CD4-positive, alpha-beta T cell treated with Interleukin-17A for 4 hours (primary cell): ENCODE results near the gene TXLNB.
"Not testable (repeated sequence)": the region's sequence is repeated elsewhere in the genome, so short reads cannot be mapped to it uniquely, and the experiment has no call there.

Experiments used
- DNase-seq: peaks from one replicate; pipeline ENCODE4 v3.0.0-alpha.2; 2020; ENCODE audit warnings: mixed read lengths

Gene TXLNB

GRCh38 chr6:139265512-139266190 lies 26.1 kb downstream of the TXLNB start:
- no peak for DNase-seq

- DNase-seq, result peak; percentile 43
Measured at GRCh38 chr6:139262519-139263300, 29.1 kb downstream of the TXLNB start.

GRCh38 chr6:139257821-139258398 lies 33.9 kb downstream of the TXLNB start:
- no peak for DNase-seq

GRCh38 chr6:139257291-139257690 lies 34.5 kb downstream of the TXLNB start:
- DNase-seq, result no peak

- no peak for DNase-seq
Measured at GRCh38 chr6:139256087-139256486, 35.7 kb downstream of the TXLNB start.

GRCh38 chr6:139254196-139254595 lies 37.6 kb downstream of the TXLNB start:
- no peak for DNase-seq

GRCh38 chr6:139253656-139254055 lies 38.1 kb downstream of the TXLNB start:
- no peak for DNase-seq

GRCh38 chr6:139251691-139252390 lies 40.0 kb downstream of the TXLNB start:
- no peak for DNase-seq

GRCh38 chr6:139251045-139251690 lies 40.6 kb downstream of the TXLNB start:
- no peak for DNase-seq

- DNase-seq, result peak; percentile 72
Measured at GRCh38 chr6:139250296-139251044, 41.3 kb downstream of the TXLNB start.

GRCh38 chr6:139249395-139249794 lies 42.4 kb downstream of the TXLNB start:
- peak; percentile 18 for DNase-seq

- DNase-seq, result no peak
Measured at GRCh38 chr6:139248911-139249310, 42.9 kb downstream of the TXLNB start.

GRCh38 chr6:139247618-139248017 lies 44.2 kb downstream of the TXLNB start:
- DNase-seq, result no peak

- no peak for DNase-seq
Measured at GRCh38 chr6:139243536-139243935, 48.3 kb downstream of the TXLNB start.

GRCh38 chr6:139242457-139243240 lies 49.1 kb downstream of the TXLNB start:
- no peak for DNase-seq

- no peak for DNase-seq
Measured at GRCh38 chr6:139240161-139241010, 51.4 kb downstream of the TXLNB start.

- no peak for DNase-seq
Measured at GRCh38 chr6:139239064-139239463, 52.7 kb downstream of the TXLNB start.

GRCh38 chr6:139236105-139236504 lies 55.7 kb downstream of the TXLNB start:
- no peak for DNase-seq

GRCh38 chr6:139235661-139236060 lies 56.1 kb downstream of the TXLNB start:
- DNase-seq, result no peak

GRCh38 chr6:139234193-139234592 lies 57.6 kb downstream of the TXLNB start:
- not testable (repeated sequence) for DNase-seq
